CD4-positive, alpha-beta T cell (primary cell): Measurements from ENCODE around the gene KCNF1. TPM values are rescaled to one million over a fixed set of nuclear protein-coding genes. Genes with fewer than 3 reads are reported as not detected.
A peak's percentile ranks its signal among the peaks of the same experiment; 100 is the strongest.

Experiments
- ATAC-seq: fragments of 200-7000 bp; cut with Tn5 transposase; one replicate; pipeline ENCODE4 v1.10.0; 2022; ENCODE audit warnings: mild to moderate bottlenecking; ENCODE audit not compliant: poor library complexity
- CTCF ChIA-PET: fragments of 350-600 bp; sonication (Branson Sonifier 250); formaldehyde crosslinking; loops from one replicate; lab custom pipeline; 2021; ENCODE audit warnings: antibody characterized with exemption, inconsistent platforms; lab: Charles Lee
- POLR2A ChIA-PET: fragments of 350-600 bp; sonication (Branson Sonifier 250); formaldehyde crosslinking; loops from one replicate; lab custom pipeline; 2021; ENCODE audit warnings: antibody characterized with exemption, inconsistent platforms; lab: Charles Lee
- DNase-seq, 14 experiments: peaks; one replicate each; pipeline ENCODE4 v3.0.0-alpha.2; 2013 to 2020; ENCODE audit warnings: mixed read lengths in 2 of 14
- H3K27ac ChIP-seq, 2 donors: one replicate each; pipeline versions ENCODE4 v1.5.1 to v1.7.0; 2013; ENCODE audit warnings: low read length in 2 of 2, low read depth in 1 of 2, mild to moderate bottlenecking in 1 of 2
- H3K27me3 ChIP-seq, 2 experiments: 1 replicate in 1 of 2; 2 replicates in 1 of 2; pipeline versions ENCODE4 v1.6.1 to v1.7.0; 2013; ENCODE audit warnings: low read length in 2 of 2, control low read depth in 1 of 2, mild to moderate bottlenecking in 1 of 2, moderate library complexity in 1 of 2; ENCODE audit not compliant: insufficient read depth in 2 of 2, control insufficient read depth in 1 of 2
- H3K36me3 ChIP-seq: one replicate; pipeline ENCODE4 v1.6.1; 2013; ENCODE audit warnings: low read length, control low read depth; ENCODE audit not compliant: insufficient read depth
- H3K4me1 ChIP-seq: one replicate; pipeline ENCODE4 v1.6.1; 2013; ENCODE audit warnings: low read length, control low read depth; ENCODE audit not compliant: insufficient read depth
- H3K4me3 ChIP-seq: one replicate; pipeline ENCODE4 v1.5.1; 2013; ENCODE audit warnings: mild to moderate bottlenecking, low read length, moderate library complexity
- H3K9me3 ChIP-seq, 2 experiments: 1 replicate in 1 of 2; 2 replicates in 1 of 2; pipeline versions ENCODE4 v1.6.1 to v1.7.0; 2013; ENCODE audit warnings: low read length in 2 of 2, mild to moderate bottlenecking in 2 of 2, control low read depth in 1 of 2, moderate library complexity in 1 of 2; ENCODE audit not compliant: control insufficient read depth in 1 of 2, insufficient read depth in 1 of 2
- H3K27ac Mint-ChIP-seq: one replicate; pipeline ENCODE4 v1.8.0; 2020; ENCODE audit warnings: mixed read lengths
- H3K27me3 Mint-ChIP-seq: one replicate; pipeline ENCODE4 v1.8.0; 2021; ENCODE audit warnings: mixed read lengths
- H3K36me3 Mint-ChIP-seq: one replicate; pipeline ENCODE4 v1.8.0; 2021; ENCODE audit warnings: low read depth, mixed read lengths
- H3K4me1 Mint-ChIP-seq: one replicate; pipeline ENCODE4 v1.8.0; 2021; ENCODE audit warnings: low read depth, mixed read lengths
- H3K4me3 Mint-ChIP-seq: one replicate; pipeline ENCODE4 v1.8.0; 2020; ENCODE audit warnings: mild to moderate bottlenecking, mixed read lengths
- H3K9me3 Mint-ChIP-seq: one replicate; pipeline ENCODE4 v1.8.0; 2020; ENCODE audit warnings: mixed read lengths
- CTCF ChIP-seq: fragments of 200-600 bp; IDR thresholded peaks from one replicate; pipeline ENCODE4 v1.8.0; 2022; ENCODE audit warnings: antibody characterized with exemption, mild to moderate bottlenecking
- intact Hi-C, 2 experiments: fragments of 100-400 bp; cut with DNase I in 1 of 2; cut with micrococcal nuclease in 1 of 2; formaldehyde crosslinking; loops; one replicate each; pipeline versions ENCODE4 v1.15.1 to v1.9.0; 2023 to 2025; cut with DNase I, micrococcal nuclease
- total RNA-seq, 174 experiments: library from RNA in 2 of 174; stranded (reverse) in 2 of 174; gene quantifications; one replicate each; pipeline ENCODE4 v1.2.3 and lab custom pipeline; 2021 to 2026

Gene KCNF1
- total RNA-seq, 2 experiments from 2014 or later: not detected

GRCh38 chr2:10908195-10908594, 3.5 kb upstream of the KCNF1 start:
- CTCF ChIA-PET: no interaction called here
- no peaks in the 10 kb centered on the region for H3K4me1 ChIP-seq
- Mint-ChIP-seq H3K4me3 (no peak overlapping the region), H3K27ac (no peak overlapping the region), H3K36me3 (no peaks in the 10 kb centered on the region), H3K9me3 (no peaks in the 10 kb centered on the region), H3K27me3 (peaks cover 21% of the 10 kb centered on the region), H3K4me1 (no peaks in the 10 kb centered on the region)
- intact Hi-C loops: no loop called here
- TF ChIP-seq CTCF: no peak
- H3K9me3 ChIP-seq: peaks cover 0 to 25% of the 10 kb centered on the region in 2 experiments
- no peak overlapping the region for H3K27ac ChIP-seq
- no peak overlapping the region for H3K4me3 ChIP-seq
- no peaks in the 10 kb centered on the region for H3K36me3 ChIP-seq
- ATAC-seq: no peak
- peaks cover 12 to 19% of the 10 kb centered on the region in 2 experiments for H3K27me3 ChIP-seq
- DNase-seq: no peak
- POLR2A ChIA-PET: no interaction called here

- no peak overlapping the region for H3K4me3 Mint-ChIP-seq
- no peak for TF ChIP-seq CTCF
- ChIA-PET POLR2A (no interaction called here), CTCF (no interaction called here)
- Histone ChIP-seq H3K4me3 (no peak overlapping the region), H3K9me3 (peaks cover 0 to 30% of the 10 kb centered on the region in 2 experiments), H3K27ac (no peak overlapping the region), H3K27me3 (peaks cover 16 to 28% of the 10 kb centered on the region in 2 experiments), H3K4me1 (no peaks in the 10 kb centered on the region), H3K36me3 (no peaks in the 10 kb centered on the region)
- no peak for ATAC-seq
- DNase-seq: peak in 1 of 14 experiments; percentile 5
- no peaks in the 10 kb centered on the region for H3K9me3 Mint-ChIP-seq
- intact Hi-C loops: no loop called here
- H3K27me3 Mint-ChIP-seq: peaks cover 25% of the 10 kb centered on the region
- no peaks in the 10 kb centered on the region for H3K36me3 Mint-ChIP-seq
- H3K4me1 Mint-ChIP-seq: no peaks in the 10 kb centered on the region
- no peak overlapping the region for H3K27ac Mint-ChIP-seq
Measured at GRCh38 chr2:10909050-10909995, 2.4 kb upstream of the KCNF1 start.

GRCh38 chr2:10909996-10910341, 1.8 kb upstream of the KCNF1 start:
- ChIA-PET POLR2A (no interaction called here), CTCF (no interaction called here)
- intact Hi-C loops: no loop called here
- no peak overlapping the region for H3K27ac Mint-ChIP-seq
- Histone ChIP-seq H3K4me3 (no peak overlapping the region), H3K4me1 (no peaks in the 10 kb centered on the region), H3K27ac (no peak overlapping the region), H3K27me3 (peaks cover 20 to 34% of the 10 kb centered on the region in 2 experiments), H3K9me3 (peaks cover 0 to 30% of the 10 kb centered on the region in 2 experiments), H3K36me3 (no peaks in the 10 kb centered on the region)
- no peaks in the 10 kb centered on the region for H3K36me3 Mint-ChIP-seq
- DNase-seq (no peak), ATAC-seq (no peak)
- peaks cover 31% of the 10 kb centered on the region for H3K27me3 Mint-ChIP-seq
- H3K4me3 Mint-ChIP-seq: no peak overlapping the region
- H3K4me1 Mint-ChIP-seq: no peaks in the 10 kb centered on the region
- TF ChIP-seq CTCF: no peak
- H3K9me3 Mint-ChIP-seq: no peaks in the 10 kb centered on the region
